GM12878 (cell line): ENCODE measurements around the gene CD163. TPM values are rescaled to one million over a fixed set of nuclear protein-coding genes. Genes with fewer than 3 reads are reported as not detected.

Experiments used
- ATAC-seq: fragments of 200-7000 bp; cut with Tn5 transposase; 3 replicates; pipeline ENCODE4 v1.9.1; 2020; ENCODE audit warnings: mild to moderate bottlenecking, moderate library complexity
- Bru-seq: library from RNA; stranded (reverse); fragments of 400-500 nt; gene quantifications from one replicate; lab custom pipeline; 2021; lab: Mats Ljungman, UMichigan
- BruChase-seq, 2 experiments: library from RNA; stranded (reverse); fragments of 400-500 nt; gene quantifications; one replicate each; lab custom pipeline; 2021; lab: Mats Ljungman, UMichigan
- BruUV-seq: library from RNA; stranded (reverse); fragments of 400-500 nt; replicated peaks from 2 replicates; lab custom pipeline; 2021; lab: Mats Ljungman, UMichigan
- CTCF ChIA-PET: fragments of 300-600 bp; sonication (Branson Sonifier 250); formaldehyde crosslinking; extraction: SDS; loops from one replicate; lab custom pipeline; 2021; ENCODE audit warnings: inconsistent platforms; lab: Yijun Ruan, JAX
- POLR2A ChIA-PET: fragments of 350-600 bp; formaldehyde crosslinking; extraction: SDS; loops from one replicate; lab custom pipeline; 2021; ENCODE audit warnings: inconsistent platforms; lab: Charles Lee
- RAD21 ChIA-PET: fragments of 300-600 bp; sonication (Branson Sonifier 250); formaldehyde crosslinking; loops from one replicate; lab custom pipeline; 2023; ENCODE audit warnings: antibody characterized with exemption; ENCODE audit not compliant: unreplicated experiment; lab: Charles Lee
- SMC1A ChIA-PET: fragments of 300-600 bp; sonication (Branson Sonifier 250); formaldehyde crosslinking; loops from one replicate; lab custom pipeline; 2023; ENCODE audit not compliant: unreplicated experiment, uncharacterized antibody; lab: Charles Lee
- DNase-seq: peaks from one replicate; pipeline ENCODE4 v3.0.0-alpha.2; 2011; ENCODE audit warnings: low read depth, low spot score
- FAIRE-seq: peaks from 3 replicates; lab custom pipeline; 2011; peaks lifted over from hg19 to GRCh38; lab: Jason Lieb, UNC
- H2AFZ ChIP-seq: 2 replicates; pipeline ENCODE4 v1.6.0; 2011; ENCODE audit warnings: low read depth, low read length, control low read depth; ENCODE audit not compliant: control insufficient read depth
- H3K27ac ChIP-seq: 2 replicates; pipeline ENCODE4 v1.5.1; 2011; ENCODE audit warnings: control low read depth; ENCODE audit not compliant: control insufficient read depth, insufficient read depth
- H3K27me3 ChIP-seq, 2 experiments: replicated peaks in 1 of 2; 2 replicates each; pipeline versions ENCODE4 v1.6.0 to v1.6.1; 2011; ENCODE audit warnings: low read length in 1 of 2; ENCODE audit not compliant: control insufficient read depth in 2 of 2, insufficient read depth in 2 of 2
- H3K36me3 ChIP-seq, 2 experiments: 2 replicates each; pipeline ENCODE4 v1.5.1; 2011; ENCODE audit warnings: low read length in 1 of 2; ENCODE audit not compliant: control insufficient read depth in 2 of 2, insufficient read depth in 2 of 2
- H3K4me1 ChIP-seq: 2 replicates; pipeline ENCODE4 v1.6.1; 2011; ENCODE audit warnings: mild to moderate bottlenecking, low read length, moderate library complexity, mixed read lengths; ENCODE audit not compliant: control insufficient read depth, insufficient read depth
- H3K4me2 ChIP-seq: 2 replicates; pipeline ENCODE4 v1.6.0; 2011; ENCODE audit warnings: control low read depth; ENCODE audit not compliant: control insufficient read depth, insufficient read depth
- H3K4me3 ChIP-seq: fragments of 200-600 bp; sonication (generic); 2 replicates; pipeline ENCODE4 v1.5.1; 2016
- H3K79me2 ChIP-seq: 2 replicates; pipeline ENCODE4 v1.6.0; 2011; ENCODE audit warnings: low read length; ENCODE audit not compliant: control insufficient read depth, insufficient read depth
- H3K9ac ChIP-seq: 2 replicates; pipeline ENCODE4 v1.8.0; 2011; ENCODE audit warnings: low read length, control low read depth, mixed read lengths; ENCODE audit not compliant: control insufficient read depth, insufficient read depth
- H3K9me3 ChIP-seq: replicated peaks from 3 replicates; pipeline ENCODE4 v1.5.1; 2011; ENCODE audit warnings: mild to moderate bottlenecking, low read length; ENCODE audit not compliant: control insufficient read depth, insufficient read depth
- H4K20me1 ChIP-seq: 2 replicates; pipeline ENCODE4 v1.6.0; 2011; ENCODE audit not compliant: control insufficient read depth, insufficient read depth
- ATF3 ChIP-seq: IDR thresholded peaks from 2 replicates; pipeline ENCODE4 v1.6.1; 2011; ENCODE audit warnings: low read depth, mild to moderate bottlenecking, low read length, moderate library complexity, borderline replicate concordance; ENCODE audit errors: extremely low read depth
- BCL3 ChIP-seq: IDR thresholded peaks from 2 replicates; pipeline ENCODE4 v1.6.1; 2011; ENCODE audit warnings: borderline replicate concordance, low read depth, mild to moderate bottlenecking, moderate library complexity, low read length; ENCODE audit not compliant: insufficient read depth, poor library complexity, severe bottlenecking
- CBFB ChIP-seq: IDR thresholded peaks from 2 replicates; pipeline ENCODE4 v1.6.1; 2016; ENCODE audit warnings: antibody characterized with exemption, low read depth
- CBX5 ChIP-seq: sonication (generic); IDR thresholded peaks from 2 replicates; pipeline ENCODE4 v1.6.1; 2016; ENCODE audit warnings: low read depth, moderate library complexity, mild to moderate bottlenecking, inconsistent platforms
- E4F1 ChIP-seq: fragments of 450-650 bp; IDR thresholded peaks from 2 replicates; pipeline ENCODE4 v1.6.1; 2018; ENCODE audit warnings: borderline replicate concordance, mild to moderate bottlenecking; ENCODE audit not compliant: partially characterized antibody
- ESRRA ChIP-seq: IDR thresholded peaks from 2 replicates; pipeline ENCODE4 v1.6.1; 2012; ENCODE audit warnings: mild to moderate bottlenecking, low read length, improper control_type of control experiment
- GATAD2B ChIP-seq: fragments of 450-650 bp; conservative IDR thresholded peaks from 2 replicates; pipeline ENCODE4 v1.6.1; 2017; ENCODE audit warnings: low read depth, mild to moderate bottlenecking, moderate library complexity
- HDGF ChIP-seq: fragments of 450-650 bp; IDR thresholded peaks from 2 replicates; pipeline ENCODE4 v1.6.1; 2016; ENCODE audit warnings: antibody characterized with exemption
- KLF5 ChIP-seq: fragments of 450-650 bp; IDR thresholded peaks from 2 replicates; pipeline ENCODE4 v1.6.1; 2014; ENCODE audit warnings: mild to moderate bottlenecking; ENCODE audit not compliant: partially characterized antibody
- MAX ChIP-seq: IDR thresholded peaks from 2 replicates; pipeline ENCODE4 v1.6.1; 2012; ENCODE audit warnings: low read depth, low read length, improper control_type of control experiment
- NR2C2 ChIP-seq: IDR thresholded peaks from 2 replicates; pipeline ENCODE4 v1.6.1; 2011; ENCODE audit warnings: borderline replicate concordance, low read depth; ENCODE audit not compliant: control insufficient read depth, insufficient read length
- SIX5 ChIP-seq: IDR thresholded peaks from 2 replicates; pipeline ENCODE4 v1.6.1; 2011; ENCODE audit warnings: mild to moderate bottlenecking, low read depth, low read length, moderate library complexity; ENCODE audit not compliant: severe bottlenecking
- SMARCA5 ChIP-seq: fragments of 450-650 bp; IDR thresholded peaks from 2 replicates; pipeline ENCODE4 v1.6.1; 2017; ENCODE audit warnings: mild to moderate bottlenecking
- SMC3 ChIP-seq: IDR thresholded peaks from 2 replicates; pipeline ENCODE4 v1.6.1; 2011; ENCODE audit warnings: low read length, improper control_type of control experiment, borderline replicate concordance
- TCF12 ChIP-seq: IDR thresholded peaks from 2 replicates; pipeline ENCODE4 v1.6.1; 2011; ENCODE audit warnings: low read depth, mild to moderate bottlenecking, low read length
- WGBS: methylation state at CpG from one replicate; pipeline ENCODE4 v1.1.6; 2016; ENCODE audit warnings: low lambda C conversion rate; ENCODE audit not compliant: insufficient replicate concordance, insufficient coverage; ENCODE audit errors: missing lambda C conversion rate; 5-methylcytosine and 5-hydroxymethylcytosine counted together
- in situ Hi-C: fragments of 300-500 bp; cut with MboI; formaldehyde crosslinking; loops from 9 replicates; pipeline ENCODE4 v1.14.3; 2018; ENCODE audit warnings: mixed read lengths
- intact Hi-C: fragments of 100-400 bp; cut with micrococcal nuclease; formaldehyde crosslinking; loops from one replicate; pipeline ENCODE4 v1.14.2; 2022; ENCODE audit not compliant: unreplicated experiment
- long read RNA-seq, 2 experiments: library from polyadenylated mRNA; unstranded; transcript quantifications; one replicate each; pipeline ENCODE4 v2.0.0, GENCODE V29; 2019 to 2020
- polyA minus RNA-seq, 3 experiments: library from RNA; depleted of rRNA, polyadenylated mRNA; stranded (reverse); fragments of >200 nt; gene quantifications; 2 replicates each; pipeline ENCODE4 v1.2.3, GENCODE V29; 2011
- polyA plus RNA-seq, 11 experiments: library from polyadenylated mRNA; depleted of rRNA in 4 of 11; unstranded in 6 of 11; stranded (reverse) in 5 of 11; fragments of >200 nt; fragmentation: Nextera tagmentation in 4 of 11; fragmentation: Illumina TruSeq in 1 of 11; extraction: Ambion mirVana in 4 of 11; extraction: Trizol in 1 of 11; gene quantifications; 1 replicate in 1 of 11; 2 replicates in 10 of 11; pipeline versions ENCODE4 v1.2.1 to v1.2.3, GENCODE V29; 2011 to 2016; ENCODE audit warnings: inconsistent platforms in 2 of 11, missing spikeins in 2 of 11, low read depth in 1 of 11
- total RNA-seq, 4 experiments: library from RNA; depleted of rRNA in 3 of 4; stranded (reverse); fragments of >200 nt in 3 of 4; fragmentation: Illumina TruSeq in 1 of 4; extraction: Trizol in 1 of 4; gene quantifications; 2 replicates each; pipeline versions ENCODE4 v1.2.1 to v1.2.3, GENCODE V29; 2013 to 2021

Gene CD163
- not detected in 2 replicates for total RNA-seq (2013; cell fraction: nucleolus; rRNA removed)
- total RNA-seq (2014; rRNA removed) (not detected in 2 replicates), total RNA-seq (2014; rRNA removed; fragmentation: Illumina TruSeq; extraction: Trizol) (not detected in 2 replicates), total RNA-seq (2021) (0.27 and 0.74 TPM in 2 replicates), polyA plus RNA-seq (2011; rRNA removed) (not detected in 2 replicates), polyA plus RNA-seq (2014; fragmentation: Illumina TruSeq; extraction: Trizol) (not detected in 2 replicates), polyA plus RNA-seq (2014; fragmentation: Nextera tagmentation; extraction: Ambion mirVana) (not detected), polyA plus RNA-seq (2014; rRNA removed) (not detected in 2 replicates), polyA plus RNA-seq (2016; fragmentation: Nextera tagmentation; extraction: Ambion mirVana) (not detected), polyA minus RNA-seq (2011; rRNA and poly(A)+ RNA removed) (not detected in 2 replicates), Bru-seq, nascent RNA (not detected), BruChase-seq, experiment 1, labeled RNA remaining after a 6-hour chase (not detected), BruChase-seq, experiment 2, labeled RNA remaining after a 2-hour chase (not detected)
- not detected for polyA plus RNA-seq (2011; ENCODE audit: low read depth)
- polyA plus RNA-seq (2011; cell fraction: cytosol; rRNA removed), result not detected in 2 replicates
- polyA plus RNA-seq (2011; cell fraction: nucleus; rRNA removed), result not detected in 2 replicates
- polyA plus RNA-seq (2012), result not detected in 2 replicates
- polyA minus RNA-seq (2011; cell fraction: cytosol; rRNA and poly(A)+ RNA removed), result not detected in 2 replicates
- not detected in 2 replicates for polyA minus RNA-seq (2011; cell fraction: nucleus; rRNA and poly(A)+ RNA removed)
- long read RNA-seq, experiment 1, result 0 reads
- long read RNA-seq, experiment 2, result 0 reads

GRCh38 chr12:7503686-7504415, at the start of gene CD163:
TSS of gene CD163 (minus strand) at chr12:7503777. CDS start at chr12:7503690, 87 bp downstream.
- Histone ChIP-seq H4K20me1 (no peaks in the 10 kb centered on the region), H3K9ac (no peak within 1 kb of the TSS), H3K4me3 (no peak within 1 kb of the TSS), H2AFZ (no peak within 1 kb of the TSS), H3K36me3 (no peaks in the 10 kb centered on the region), H3K79me2 (no peaks in the 10 kb centered on the region), H3K4me1 (no peaks in the 10 kb centered on the region), H3K9me3 (no peaks in the 10 kb centered on the region), H3K4me2 (no peak within 1 kb of the TSS), H3K27me3 (no peaks in the 10 kb centered on the region), H3K27ac (no peak within 1 kb of the TSS)
- ChIA-PET RAD21 (no interaction called here), CTCF (no interaction called here), POLR2A (no interaction called here), SMC1A (no interaction called here)
- 37% methylated on average over 2 of the region's 2 CpGs for WGBS
- BruUV-seq, result no TSS peak
- no peak for DNase-seq
- intact Hi-C loops, result loop anchor here (1.0 kb wide), 1 partner anchor 19 kb away; no protein-coding TSS in a partner anchor
- no peak for FAIRE-seq
- no peak for ATAC-seq
- in situ Hi-C loops, result no loop called here
- no peak for TF ChIP-seq BCL3
- TF ChIP-seq SMARCA5, result no peak
- no peak for TF ChIP-seq E4F1
- no peak for TF ChIP-seq KLF5
- TF ChIP-seq TCF12, result no peak
- TF ChIP-seq SMC3, result no peak
- TF ChIP-seq HDGF, result no peak
- TF ChIP-seq CBX5, result no peak
- no peak for TF ChIP-seq ESRRA
- TF ChIP-seq GATAD2B, result no peak
- no peak for TF ChIP-seq NR2C2
- TF ChIP-seq SIX5, result no peak
- TF ChIP-seq ATF3, result no peak
- no peak for TF ChIP-seq MAX
- no peak for TF ChIP-seq CBFB
